ELR (cell line): ENCODE results near the gene ZNF692.
A peak's percentile ranks its signal among the peaks of the same experiment; 100 is the strongest.

ENCODE experiments used
- DNase-seq: peaks from one replicate; pipeline ENCODE4 v3.0.0-alpha.2; 2015; ENCODE audit warnings: low read depth

The ZNF692 gene

GRCh38 chr1:248824701-248825100 is 34.2 kb downstream of the ZNF692 start:
- no peak for DNase-seq

DNA sequence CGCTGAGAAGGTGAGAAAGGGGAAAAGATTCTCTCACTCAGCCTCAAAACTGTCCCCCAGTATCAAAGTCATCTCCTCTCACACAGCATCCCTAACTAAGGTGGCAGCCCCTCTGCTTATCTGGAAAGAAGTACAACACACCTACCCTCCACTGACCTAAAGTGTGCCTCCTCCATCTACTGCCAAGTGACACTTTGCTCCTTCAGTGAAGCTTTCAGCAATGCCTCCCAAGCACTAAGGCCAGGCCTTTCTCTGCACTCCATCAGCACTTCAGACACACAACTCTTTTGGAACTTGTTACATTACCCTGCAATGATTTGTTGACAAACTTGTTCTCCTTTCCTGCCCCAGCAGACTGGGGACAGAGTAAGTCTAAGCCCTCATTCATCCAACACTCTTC is 34.6 kb downstream of the ZNF692 start:
- DNase-seq: no peak

GRCh38 chr1:248823517-248824001 is 35.3 kb downstream of the ZNF692 start:
- DNase-seq: peak; percentile 90

GRCh38 chr1:248822148-248823032 is 36.5 kb downstream of the ZNF692 start:
- DNase-seq: no peak

DNA sequence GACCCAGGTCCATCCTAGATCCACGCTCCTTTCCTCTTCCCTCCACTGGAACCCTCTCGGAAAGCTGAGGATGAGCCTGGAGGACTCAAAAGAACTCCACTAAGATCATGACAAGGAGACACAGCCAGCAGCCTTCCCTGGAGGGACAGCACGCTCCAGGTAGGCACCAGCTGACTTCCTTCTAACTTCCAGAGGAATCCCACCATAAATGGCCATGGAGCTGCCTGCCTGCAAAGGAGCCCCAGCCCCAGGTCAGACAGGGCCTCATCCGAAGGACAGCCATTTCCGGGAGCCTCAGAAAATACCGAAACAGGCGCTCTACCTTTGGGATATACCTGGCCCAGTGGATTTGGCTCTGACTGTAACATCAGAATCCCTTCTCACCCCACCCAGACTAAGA is 37.2 kb downstream of the ZNF692 start:
- DNase-seq: no peak

GRCh38 chr1:248821101-248821500 is 37.8 kb downstream of the ZNF692 start:
- DNase-seq: peak; percentile 95

- DNase-seq: no peak
These were observed 38.8 kb downstream of the ZNF692 start for GRCh38 chr1:248820041-248820585.

- no peak for DNase-seq
These were observed 40.1 kb downstream of the ZNF692 start for GRCh38 chr1:248818505-248819374.

- no peak for DNase-seq
These were observed 41.8 kb downstream of the ZNF692 start for GRCh38 chr1:248817065-248817464.

- no peak for DNase-seq
These were observed 42.6 kb downstream of the ZNF692 start for GRCh38 chr1:248816042-248816851.

GRCh38 chr1:248815407-248816034 is 43.4 kb downstream of the ZNF692 start:
- no peak for DNase-seq

DNA sequence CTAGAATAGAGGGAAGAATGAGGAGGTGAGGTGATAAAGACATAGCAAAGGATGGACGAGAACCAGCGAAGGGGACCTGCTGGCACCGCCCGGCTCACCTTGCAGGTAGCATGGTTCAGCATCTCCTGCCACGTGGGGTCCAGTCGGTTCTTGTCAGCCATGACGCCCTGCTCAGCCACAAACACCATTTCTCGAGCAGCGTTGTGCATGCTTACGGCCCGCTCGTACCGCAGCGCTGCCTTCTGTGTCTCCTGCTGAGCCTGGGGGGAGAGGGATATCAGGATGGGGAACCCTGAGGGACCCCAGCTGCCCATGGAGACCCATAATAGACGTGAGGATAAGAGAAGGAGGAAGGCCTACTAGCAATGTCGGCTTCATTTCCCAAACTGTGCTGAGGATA is 44.5 kb downstream of the ZNF692 start:
- DNase-seq: no peak

DNA sequence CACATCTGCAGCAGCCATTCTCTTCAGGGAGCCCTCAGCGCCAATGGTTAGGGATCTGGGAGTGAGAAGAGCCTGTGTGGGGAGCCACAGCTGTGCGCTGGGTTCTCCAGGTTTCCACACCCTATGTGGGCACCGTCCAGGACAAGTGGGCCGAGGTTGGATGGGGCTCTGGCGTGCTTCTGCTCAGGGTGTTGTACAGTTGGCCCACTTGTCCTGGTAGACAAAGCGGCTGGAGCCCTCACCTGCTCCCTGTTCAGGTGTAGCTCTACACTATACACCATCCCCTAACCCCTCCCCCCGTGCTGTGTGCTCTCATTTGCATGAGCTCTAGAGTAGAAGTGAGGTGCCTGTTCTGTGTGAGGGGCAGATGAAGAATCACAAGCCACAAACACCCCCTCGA is 45.3 kb downstream of the ZNF692 start:
- DNase-seq: no peak

DNA sequence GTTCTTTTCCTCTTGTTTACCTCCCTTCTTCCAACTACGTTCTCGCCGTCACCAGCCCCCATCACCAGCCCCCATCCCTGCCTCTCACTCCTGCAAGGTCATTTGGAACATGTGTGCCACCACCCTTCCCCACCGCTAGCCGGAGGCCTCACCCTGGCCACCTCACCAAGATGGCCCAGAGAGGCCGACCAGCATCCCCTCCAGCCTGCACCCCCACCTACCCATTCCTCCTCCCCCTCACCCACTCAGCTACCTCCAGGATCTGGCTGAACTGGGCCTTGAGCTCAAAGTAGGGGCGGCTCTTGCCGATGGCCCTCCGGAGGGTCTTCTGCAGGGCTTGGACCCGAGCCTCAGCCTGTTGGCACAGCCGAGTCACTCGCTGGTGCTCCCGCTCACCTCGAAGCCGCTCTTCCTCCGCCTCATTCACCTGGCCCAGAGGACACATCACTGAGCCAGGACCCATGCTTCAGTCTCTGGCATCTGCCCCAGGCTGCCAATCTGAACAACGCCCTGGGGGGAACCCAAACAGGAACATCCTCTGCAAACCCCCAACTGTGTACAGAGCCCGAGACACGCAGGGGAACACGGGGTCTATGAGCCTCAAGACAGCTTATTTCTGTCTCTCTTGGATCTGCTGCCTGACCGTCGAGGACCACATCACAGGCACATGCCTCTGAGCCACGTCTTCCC is 46.0 kb downstream of the ZNF692 start:
- no peak for DNase-seq

- DNase-seq: peak; percentile 22
These were observed 47.1 kb downstream of the ZNF692 start for GRCh38 chr1:248811514-248812490.

- no peak for DNase-seq
These were observed 48.0 kb downstream of the ZNF692 start for GRCh38 chr1:248810727-248811513.

- DNase-seq: no peak
These were observed 48.7 kb downstream of the ZNF692 start for GRCh38 chr1:248810000-248810726.

DNA sequence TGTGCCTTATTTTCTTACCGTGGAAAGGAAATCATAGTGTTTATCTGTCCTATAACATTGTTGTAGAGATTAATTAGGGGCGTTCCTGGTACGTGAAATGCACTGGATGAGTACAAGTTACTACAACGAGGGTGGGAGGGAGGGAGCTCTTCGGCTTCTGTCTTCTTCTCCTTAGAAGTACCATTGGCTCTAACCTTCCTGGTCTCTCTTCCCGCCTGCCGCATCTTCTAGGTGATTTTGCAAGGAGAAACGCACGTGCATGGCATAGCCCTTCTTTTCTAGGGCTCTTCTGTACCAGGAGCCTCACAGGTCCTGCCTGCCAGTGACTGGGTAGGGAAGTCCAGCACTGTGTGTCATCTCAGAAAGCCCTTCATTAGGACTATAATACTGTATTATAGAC is 50.0 kb downstream of the ZNF692 start:
- DNase-seq: no peak
